Right lobe of liver (tissue), 6 donors: ENCODE data around the gene CDCA7L. TPM values are rescaled to one million over a fixed set of nuclear protein-coding genes. Genes with fewer than 3 reads are reported as not detected.

ENCODE experiments used
- ATAC-seq, 4 donors: fragments of 200-7000 bp; cut with Tn5 transposase; one replicate each; pipeline ENCODE4 v1.9.1; 2020; ENCODE audit warnings: mild to moderate bottlenecking in 4 of 4, moderate library complexity in 4 of 4
- DNase-seq, 3 donors: peaks; one replicate each; pipeline ENCODE4 v3.0.0-alpha.2; 2020
- H3K27ac ChIP-seq, 3 donors: fragments of 200-600 bp; one replicate each; pipeline ENCODE4 v1.8.0; 2022
- H3K27me3 ChIP-seq, 2 donors: fragments of 200-600 bp; one replicate each; pipeline ENCODE4 v1.8.0; 2022
- H3K36me3 ChIP-seq, 4 donors: fragments of 200-600 bp; sonication (generic) in 1 of 4; one replicate each; pipeline versions ENCODE4 v1.5.1 to v1.8.0; 2017 to 2022; ENCODE audit warnings: control low read depth in 1 of 4
- H3K4me1 ChIP-seq, 4 donors: fragments of 200-600 bp; sonication (generic) in 1 of 4; one replicate each; pipeline versions ENCODE4 v1.5.1 to v1.8.0; 2017 to 2022; ENCODE audit warnings: control low read depth in 1 of 4
- H3K4me3 ChIP-seq, 3 donors: fragments of 200-600 bp; one replicate each; pipeline ENCODE4 v1.8.0; 2022
- H3K9me3 ChIP-seq, 4 donors: fragments of 200-600 bp; sonication (generic) in 1 of 4; one replicate each; pipeline versions ENCODE4 v1.5.1 to v1.8.0; 2017 to 2022; ENCODE audit warnings: control low read depth in 1 of 4
- CTCF ChIP-seq, 4 donors: fragments of 200-600 bp in 3 of 4; fragments of 450-650 bp in 1 of 4; IDR thresholded peaks; one replicate each; pipeline versions ENCODE4 v1.5.1 to v1.8.0; 2016 to 2022; ENCODE audit warnings: antibody characterized with exemption in 4 of 4, mild to moderate bottlenecking in 2 of 4
- POLR2A ChIP-seq: fragments of 450-650 bp; IDR thresholded peaks from one replicate; pipeline ENCODE4 v1.6.1; 2017; ENCODE audit warnings: antibody characterized with exemption, mild to moderate bottlenecking
- whole genome bisulfite sequencing: methylation state at CpG from one replicate; pipeline ENCODE4 v1.1.6; 2018; ENCODE audit warnings: low coverage, low lambda C conversion rate; ENCODE audit not compliant: insufficient coverage; ENCODE audit errors: missing lambda C conversion rate; 5-methylcytosine and 5-hydroxymethylcytosine counted together
- intact Hi-C, 2 donors: fragments of 100-400 bp; cut with DNase I; formaldehyde crosslinking; loops; one replicate each; pipeline versions ENCODE4 v1.11.2 to v1.14.1; 2022
- total RNA-seq, 6 experiments: library from RNA; depleted of rRNA in 2 of 6; stranded (reverse); fragments of >200 nt in 2 of 6; fragmentation: NEBNext Ultra II Directional in 3 of 6; extraction: Animal tissue kit (Norgen Biotek cat#: 25700) in 3 of 6; gene quantifications; one replicate each; pipeline versions ENCODE4 v1.1.0 to v1.2.4, GENCODE V29; 2016 to 2023
- donor health status: DM: no; HTN: yes; CAD: no.
- donor health status: DM: no; HTN: no; CAD: no.
- donor health status: DM: no; HTN: no; CAD: no.
- donor health status: DM: no; HTN: yes; CAD: no.
- donor health status: DM: no; HTN: yes; CAD: no.

CDCA7L gene
- total RNA-seq, 6 experiments from 2014 or later, result 3.3 to 6.0 (median 4.3) TPM

GRCh38 chr7:21918216-21918615 lies 27.5 kb downstream of the CDCA7L start:
- Histone ChIP-seq H3K36me3 (peaks cover 0 to 3% (median 0%) of the 10 kb centered on the region in 4 donors), H3K9me3 (no peaks in the 10 kb centered on the region), H3K27ac (no peak overlapping the region), H3K27me3 (no peaks in the 10 kb centered on the region), H3K4me1 (no peaks in the 10 kb centered on the region), H3K4me3 (no peak overlapping the region)
- 88% methylated on average over 2 of the region's 2 CpGs for WGBS
- DNase-seq, result no peak
- intact Hi-C loops, result no loop called here
- no peak for ATAC-seq
- TF ChIP-seq CTCF (IDR thresholded peaks at IDR 0.05) (no peak), POLR2A (no peak)

DNA sequence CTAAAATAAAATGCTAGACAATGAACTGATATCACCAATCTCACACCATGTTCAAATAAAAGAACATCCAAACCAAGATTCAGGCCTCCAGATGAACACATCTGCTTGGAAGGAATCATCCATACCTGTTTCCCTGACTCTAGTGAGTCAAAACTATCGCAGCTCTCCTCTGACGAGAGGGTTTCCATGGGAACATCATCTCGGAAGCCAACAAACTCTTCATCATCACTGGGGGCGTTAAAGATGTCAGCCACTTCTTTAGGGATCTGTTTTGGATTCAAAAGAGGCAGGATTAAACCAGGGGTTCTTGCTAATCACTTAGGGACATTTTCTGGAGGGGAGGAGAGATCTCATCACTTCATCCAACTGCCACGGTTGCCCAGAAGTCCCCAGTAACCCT lies 29.1 kb downstream of the CDCA7L start:
- Histone ChIP-seq H3K36me3 (peaks cover 0 to 3% (median 0%) of the 10 kb centered on the region in 4 donors), H3K27ac (no peak overlapping the region), H3K9me3 (no peaks in the 10 kb centered on the region), H3K4me1 (no peaks in the 10 kb centered on the region), H3K27me3 (no peaks in the 10 kb centered on the region), H3K4me3 (no peak overlapping the region)
- ATAC-seq (no peak), DNase-seq (no peak)
- intact Hi-C loops, result no loop called here
- WGBS, result 69% methylated on average over 5 of the region's 5 CpGs
- TF ChIP-seq POLR2A, result no peak
- no peak for TF ChIP-seq CTCF (IDR thresholded peaks at IDR 0.05)

DNA sequence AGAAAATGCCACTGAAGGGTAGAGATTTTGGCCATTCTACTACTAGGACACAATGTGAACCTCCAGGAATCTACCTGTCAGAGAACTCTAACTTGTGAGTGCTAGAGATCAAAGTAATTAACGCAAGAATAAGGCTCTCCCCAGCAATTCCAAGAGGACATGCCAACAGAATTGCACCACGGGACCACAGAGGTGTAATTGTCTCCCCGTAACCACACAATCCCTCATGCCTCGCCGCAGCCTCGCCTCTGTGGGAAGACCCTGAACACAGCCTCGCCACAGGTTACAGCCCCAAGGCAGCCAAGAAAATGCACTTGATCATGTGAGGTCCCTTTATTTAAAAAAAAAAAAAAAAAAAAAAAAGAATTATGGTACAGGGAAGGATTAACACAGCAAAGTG lies 29.5 kb downstream of the CDCA7L start:
- TF ChIP-seq POLR2A, result no peak
- no peak for TF ChIP-seq CTCF (IDR thresholded peaks at IDR 0.05)
- 90% methylated on average over 5 of the region's 7 CpGs for WGBS
- no peak for DNase-seq

GRCh38 chr7:21915140-21915539 lies 30.6 kb downstream of the CDCA7L start:
- H3K36me3 ChIP-seq, result peaks cover 0 to 3% (median 0%) of the 10 kb centered on the region in 4 donors
- DNase-seq, result no peak
- TF ChIP-seq CTCF (IDR thresholded peaks at IDR 0.05), result no peak
- TF ChIP-seq POLR2A, result no peak
- H3K4me1 ChIP-seq, result no peaks in the 10 kb centered on the region
- intact Hi-C loops, result no loop called here
- H3K9me3 ChIP-seq, result no peaks in the 10 kb centered on the region
- H3K27me3 ChIP-seq, result no peaks in the 10 kb centered on the region
- H3K4me3 ChIP-seq, result no peak overlapping the region
- ATAC-seq, result no peak
- no peak overlapping the region for H3K27ac ChIP-seq
- WGBS, result 100% methylated on average over 2 of the region's 3 CpGs

More for the DNA sequence above, 29.5 kb downstream of the CDCA7L start:
- intact Hi-C loops, result no loop called here
- no peak for ATAC-seq
- Histone ChIP-seq H3K9me3 (no peaks in the 10 kb centered on the region), H3K27ac (no peak overlapping the region), H3K4me1 (no peaks in the 10 kb centered on the region), H3K36me3 (peaks cover 0 to 3% (median 0%) of the 10 kb centered on the region in 4 donors), H3K27me3 (no peaks in the 10 kb centered on the region), H3K4me3 (no peak overlapping the region)

GRCh38 chr7:21914671-21915070 lies 31.0 kb downstream of the CDCA7L start:
- peaks cover 0 to 3% (median 0%) of the 10 kb centered on the region in 4 donors for H3K36me3 ChIP-seq
- no peak overlapping the region for H3K4me3 ChIP-seq
- no peaks in the 10 kb centered on the region for H3K4me1 ChIP-seq
- WGBS, result 80% methylated on average over 1 of the region's 5 CpGs
- intact Hi-C loops, result no loop called here
- TF ChIP-seq CTCF (IDR thresholded peaks at IDR 0.05) (no peak), POLR2A (no peak)
- DNase-seq (no peak), ATAC-seq (no peak)
- H3K27me3 ChIP-seq, result no peaks in the 10 kb centered on the region
- no peak overlapping the region for H3K27ac ChIP-seq
- H3K9me3 ChIP-seq, result no peaks in the 10 kb centered on the region
